Vagina (tissue), 2 donors: Measurements from ENCODE around the gene EXOC8.

ENCODE experiments used
- POLR2A ChIP-seq, 2 donors: fragments of 450-650 bp; IDR thresholded peaks; one replicate each; pipeline ENCODE4 v1.6.1; 2017; ENCODE audit warnings: antibody characterized with exemption in 2 of 2, mild to moderate bottlenecking in 2 of 2, moderate library complexity in 2 of 2
- TF ChIP-seq, protein P1 (sequence below), 3 experiments: fragments of 450-650 bp in 2 of 3; fragments of 200-600 bp in 1 of 3; sonication (generic) in 1 of 3; IDR thresholded peaks; one replicate each; pipeline ENCODE4 v1.5.1; 2017 to 2019; ENCODE audit warnings: antibody characterized with exemption in 3 of 3, mild to moderate bottlenecking in 2 of 3, moderate library complexity in 2 of 3

- TF ChIP-seq, protein P1, sequence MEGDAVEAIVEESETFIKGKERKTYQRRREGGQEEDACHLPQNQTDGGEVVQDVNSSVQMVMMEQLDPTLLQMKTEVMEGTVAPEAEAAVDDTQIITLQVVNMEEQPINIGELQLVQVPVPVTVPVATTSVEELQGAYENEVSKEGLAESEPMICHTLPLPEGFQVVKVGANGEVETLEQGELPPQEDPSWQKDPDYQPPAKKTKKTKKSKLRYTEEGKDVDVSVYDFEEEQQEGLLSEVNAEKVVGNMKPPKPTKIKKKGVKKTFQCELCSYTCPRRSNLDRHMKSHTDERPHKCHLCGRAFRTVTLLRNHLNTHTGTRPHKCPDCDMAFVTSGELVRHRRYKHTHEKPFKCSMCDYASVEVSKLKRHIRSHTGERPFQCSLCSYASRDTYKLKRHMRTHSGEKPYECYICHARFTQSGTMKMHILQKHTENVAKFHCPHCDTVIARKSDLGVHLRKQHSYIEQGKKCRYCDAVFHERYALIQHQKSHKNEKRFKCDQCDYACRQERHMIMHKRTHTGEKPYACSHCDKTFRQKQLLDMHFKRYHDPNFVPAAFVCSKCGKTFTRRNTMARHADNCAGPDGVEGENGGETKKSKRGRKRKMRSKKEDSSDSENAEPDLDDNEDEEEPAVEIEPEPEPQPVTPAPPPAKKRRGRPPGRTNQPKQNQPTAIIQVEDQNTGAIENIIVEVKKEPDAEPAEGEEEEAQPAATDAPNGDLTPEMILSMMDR (IDR thresholded peaks at IDR 0.05): no peak
- TF ChIP-seq POLR2A (IDR thresholded peaks at IDR 0.05): no peak
Measured at GRCh38 chr1:231354330-231355020, 16.8 kb upstream of the EXOC8 start.
